ENCODE results near the gene GIPR.

GRCh38 chr19:45657520-45658167 is 10.4 kb upstream of the GIPR start:
- TF ChIP-seq NRF1 (IDR thresholded peaks at IDR 0.05; ENCODE audit: low read depth, low read length): no peak
- TF ChIP-seq, protein P1, sequence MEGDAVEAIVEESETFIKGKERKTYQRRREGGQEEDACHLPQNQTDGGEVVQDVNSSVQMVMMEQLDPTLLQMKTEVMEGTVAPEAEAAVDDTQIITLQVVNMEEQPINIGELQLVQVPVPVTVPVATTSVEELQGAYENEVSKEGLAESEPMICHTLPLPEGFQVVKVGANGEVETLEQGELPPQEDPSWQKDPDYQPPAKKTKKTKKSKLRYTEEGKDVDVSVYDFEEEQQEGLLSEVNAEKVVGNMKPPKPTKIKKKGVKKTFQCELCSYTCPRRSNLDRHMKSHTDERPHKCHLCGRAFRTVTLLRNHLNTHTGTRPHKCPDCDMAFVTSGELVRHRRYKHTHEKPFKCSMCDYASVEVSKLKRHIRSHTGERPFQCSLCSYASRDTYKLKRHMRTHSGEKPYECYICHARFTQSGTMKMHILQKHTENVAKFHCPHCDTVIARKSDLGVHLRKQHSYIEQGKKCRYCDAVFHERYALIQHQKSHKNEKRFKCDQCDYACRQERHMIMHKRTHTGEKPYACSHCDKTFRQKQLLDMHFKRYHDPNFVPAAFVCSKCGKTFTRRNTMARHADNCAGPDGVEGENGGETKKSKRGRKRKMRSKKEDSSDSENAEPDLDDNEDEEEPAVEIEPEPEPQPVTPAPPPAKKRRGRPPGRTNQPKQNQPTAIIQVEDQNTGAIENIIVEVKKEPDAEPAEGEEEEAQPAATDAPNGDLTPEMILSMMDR (IDR thresholded peaks at IDR 0.05): no peak
- TF ChIP-seq YY1 (IDR thresholded peaks at IDR 0.05; ENCODE audit: low read depth): no peak
- TF ChIP-seq FOSL2 (IDR thresholded peaks at IDR 0.05; ENCODE audit: borderline replicate concordance, low read depth): no peak
- TF ChIP-seq SMC3 (IDR thresholded peaks at IDR 0.05; ENCODE audit: low read depth, low read length): no peak
- no peak for TF ChIP-seq RCOR1 (IDR thresholded peaks at IDR 0.05; ENCODE audit: low read length)
